ENCODE results near the gene MAFG.
A peak's percentile ranks its signal among the peaks of the same experiment; 100 is the strongest.

The MAFG gene

GRCh38 chr17:81927653-81928543 lies at the start of gene MAFG:
Gene MAFG, minus strand, starts transcription at chr17:81927735. Its CDS starts 4,550 bp downstream, at chr17:81923185.
- H3K27me3 ChIP-seq (ENCODE audit: insufficient read depth, insufficient read length), result peaks cover 10% of the 10 kb centered on the region
- H3K4me3 ChIP-seq (ENCODE audit: insufficient read length, low read depth), result peak within 1 kb of the TSS; percentile 80
- H3K4me1 ChIP-seq (ENCODE audit: insufficient read depth, insufficient read length), result peaks cover 39% of the 10 kb centered on the region
- peak within 1 kb of the TSS; percentile 92 for H3K9ac ChIP-seq (ENCODE audit: insufficient read length, low read depth)
- peaks cover 18% of the 10 kb centered on the region for H3K36me3 ChIP-seq (ENCODE audit: insufficient read depth, insufficient read length, low read length)
- TF ChIP-seq SUZ12 (IDR thresholded peaks at IDR 0.05; ENCODE audit: extremely low read depth, insufficient read depth, insufficient read length) (no peak), ZNF274 (IDR thresholded peaks at IDR 0.05; ENCODE audit: low read depth, low read length) (no peak), YY1 (IDR thresholded peaks at IDR 0.05; ENCODE audit: insufficient read depth, insufficient read length) (no peak)
- DNase-seq (ENCODE audit: low read depth, low spot score), result peak; percentile 79
- H3K9me3 ChIP-seq (ENCODE audit: insufficient read depth, low read length), result no peaks in the 10 kb centered on the region

- TF ChIP-seq SUZ12 (IDR thresholded peaks at IDR 0.05; ENCODE audit: extremely low read depth, insufficient read depth, insufficient read length) (no peak), YY1 (IDR thresholded peaks at IDR 0.05; ENCODE audit: insufficient read depth, insufficient read length) (no peak), ZNF274 (IDR thresholded peaks at IDR 0.05; ENCODE audit: low read depth, low read length) (no peak)
- no peak for DNase-seq (ENCODE audit: low read depth, low spot score)
- H3K9ac ChIP-seq (ENCODE audit: insufficient read length, low read depth), result peak overlapping the region; percentile 94
- H3K4me3 ChIP-seq (ENCODE audit: insufficient read length, low read depth), result peak overlapping the region; percentile 89
- H3K36me3 ChIP-seq (ENCODE audit: insufficient read depth, insufficient read length, low read length), result peaks cover 16% of the 10 kb centered on the region
- peaks cover 14% of the 10 kb centered on the region for H3K4me1 ChIP-seq (ENCODE audit: insufficient read depth, insufficient read length)
- H3K9me3 ChIP-seq (ENCODE audit: insufficient read depth, low read length), result peaks cover 22% of the 10 kb centered on the region; the same call in 1 of the 2 replicates
- peaks cover 15% of the 10 kb centered on the region for H3K27me3 ChIP-seq (ENCODE audit: insufficient read depth, insufficient read length)
Observed at GRCh38 chr17:81976332-81977210, 49.0 kb upstream of the MAFG start.

DNA sequence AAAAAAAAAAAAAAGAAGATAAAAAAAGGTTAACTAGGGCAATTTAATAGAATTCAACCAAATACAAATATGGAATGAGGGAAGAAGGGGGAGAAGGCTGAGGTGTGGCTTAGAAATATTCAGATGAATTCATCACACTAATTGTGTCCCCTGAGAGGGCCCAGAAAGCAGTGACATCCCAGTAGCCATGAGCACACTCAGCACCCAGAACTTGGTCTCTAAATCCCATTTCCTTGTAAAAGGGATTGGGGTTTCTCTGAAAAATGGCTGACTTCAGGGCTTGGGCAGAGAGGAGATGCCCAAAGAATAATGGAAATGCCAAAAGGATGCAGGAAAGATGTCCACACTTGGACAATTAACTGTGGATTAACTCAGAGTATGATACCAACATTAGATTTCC lies 45.9 kb upstream of the MAFG start:
- H3K9ac ChIP-seq (ENCODE audit: insufficient read length, low read depth), result no peak overlapping the region
- no peak for DNase-seq (ENCODE audit: low read depth, low spot score)
- H3K9me3 ChIP-seq (ENCODE audit: insufficient read depth, low read length), result peaks cover 22% of the 10 kb centered on the region; the same call in 1 of the 2 replicates
- peaks cover 19% of the 10 kb centered on the region for H3K27me3 ChIP-seq (ENCODE audit: insufficient read depth, insufficient read length)
- no peaks in the 10 kb centered on the region for H3K36me3 ChIP-seq (ENCODE audit: insufficient read depth, insufficient read length, low read length)
- TF ChIP-seq YY1 (IDR thresholded peaks at IDR 0.05; ENCODE audit: insufficient read depth, insufficient read length), result no peak
- TF ChIP-seq ZNF274 (IDR thresholded peaks at IDR 0.05; ENCODE audit: low read depth, low read length), result no peak
- peaks cover 5% of the 10 kb centered on the region for H3K4me1 ChIP-seq (ENCODE audit: insufficient read depth, insufficient read length)
- no peak overlapping the region for H3K4me3 ChIP-seq (ENCODE audit: insufficient read length, low read depth)

DNA sequence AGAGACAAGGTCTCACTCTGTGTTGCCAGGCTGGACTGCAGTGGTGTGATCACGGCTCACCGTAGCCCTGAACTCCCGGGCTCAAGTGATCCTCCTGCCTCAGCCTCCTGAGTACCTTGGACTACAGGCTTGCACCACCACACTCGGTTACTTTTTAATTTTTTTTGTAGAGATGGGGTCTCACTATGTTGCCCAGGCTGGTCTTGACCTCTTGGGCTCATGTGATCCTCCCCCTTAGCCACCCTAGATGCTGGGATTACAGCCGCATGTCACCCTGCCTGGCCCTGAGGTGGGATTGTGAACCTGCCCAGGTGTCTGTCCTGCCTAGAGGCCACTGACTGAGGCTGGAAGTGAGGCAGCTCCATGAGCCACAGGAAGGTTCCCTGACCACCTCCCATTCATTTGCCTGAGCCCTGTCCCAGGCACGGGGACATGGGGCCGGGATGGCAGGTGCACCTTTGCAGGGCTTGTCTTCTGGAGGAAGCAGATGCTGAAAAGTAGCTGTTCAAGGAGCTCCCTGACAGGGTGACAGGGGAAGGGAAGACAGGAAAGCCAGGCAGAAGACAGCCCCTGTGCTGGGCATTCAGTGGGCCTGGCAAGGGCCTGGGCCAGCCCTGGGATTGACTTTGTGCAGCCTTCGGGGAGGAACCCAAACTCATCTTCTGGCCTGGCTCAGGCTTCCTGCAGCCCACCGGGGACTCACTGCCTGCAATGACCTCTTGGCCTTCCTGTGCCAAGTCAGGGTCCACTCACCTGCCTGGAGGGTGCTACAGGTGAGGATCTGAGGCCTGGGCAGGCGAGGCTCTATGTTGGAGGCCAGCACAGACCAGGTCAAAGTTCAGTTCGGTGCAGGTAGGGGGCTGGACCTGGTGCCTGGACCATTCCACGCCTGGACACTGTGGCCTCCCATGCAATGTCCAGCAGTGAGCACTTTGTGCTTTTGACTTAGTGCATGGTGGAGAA lies 41.6 kb upstream of the MAFG start:
- Histone ChIP-seq H3K4me3 (ENCODE audit: insufficient read length, low read depth) (no peak overlapping the region), H3K36me3 (ENCODE audit: insufficient read depth, insufficient read length, low read length) (no peaks in the 10 kb centered on the region), H3K9me3 (ENCODE audit: insufficient read depth, low read length) (peaks cover 20% of the 10 kb centered on the region; the same call in 1 of the 2 replicates), H3K9ac (ENCODE audit: insufficient read length, low read depth) (peak overlapping the region; percentile 26), H3K27me3 (ENCODE audit: insufficient read depth, insufficient read length) (peaks cover 18% of the 10 kb centered on the region), H3K4me1 (ENCODE audit: insufficient read depth, insufficient read length) (peaks cover 13% of the 10 kb centered on the region)
- TF ChIP-seq SUZ12 (IDR thresholded peaks at IDR 0.05; ENCODE audit: extremely low read depth, insufficient read depth, insufficient read length) (no peak), ZNF274 (IDR thresholded peaks at IDR 0.05; ENCODE audit: low read depth, low read length) (no peak), YY1 (IDR thresholded peaks at IDR 0.05; ENCODE audit: insufficient read depth, insufficient read length) (no peak)
- no peak for DNase-seq (ENCODE audit: low read depth, low spot score)

DNA sequence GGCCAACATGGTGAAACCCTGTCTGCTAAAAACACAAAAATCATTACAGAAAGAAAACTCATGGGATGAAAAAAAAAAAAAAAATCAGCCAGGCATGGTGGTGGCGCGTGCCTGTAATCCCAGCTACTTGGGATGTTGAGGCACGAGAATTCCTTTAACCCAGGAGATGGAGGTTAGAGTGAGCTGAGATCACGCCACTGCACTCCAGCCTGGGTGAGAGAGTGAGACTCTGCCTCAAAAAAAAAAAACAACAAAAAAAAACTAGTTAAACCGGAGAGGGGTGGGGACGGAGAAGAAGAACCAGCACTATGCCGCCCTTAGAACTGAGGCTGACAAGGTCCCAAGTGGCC lies 40.8 kb upstream of the MAFG start:
- Histone ChIP-seq H3K27me3 (ENCODE audit: insufficient read depth, insufficient read length) (peaks cover 18% of the 10 kb centered on the region), H3K9me3 (ENCODE audit: insufficient read depth, low read length) (peaks cover 13% of the 10 kb centered on the region; the same call in 1 of the 2 replicates), H3K9ac (ENCODE audit: insufficient read length, low read depth) (peak overlapping the region; percentile 42), H3K4me3 (ENCODE audit: insufficient read length, low read depth) (no peak overlapping the region), H3K4me1 (ENCODE audit: insufficient read depth, insufficient read length) (peaks cover 13% of the 10 kb centered on the region), H3K36me3 (ENCODE audit: insufficient read depth, insufficient read length, low read length) (no peaks in the 10 kb centered on the region)
- DNase-seq (ENCODE audit: low read depth, low spot score), result no peak
- TF ChIP-seq ZNF274 (IDR thresholded peaks at IDR 0.05; ENCODE audit: low read depth, low read length), result no peak
- TF ChIP-seq YY1 (IDR thresholded peaks at IDR 0.05; ENCODE audit: insufficient read depth, insufficient read length), result no peak
- no peak for TF ChIP-seq SUZ12 (IDR thresholded peaks at IDR 0.05; ENCODE audit: extremely low read depth, insufficient read depth, insufficient read length)

- no peak for TF ChIP-seq YY1 (IDR thresholded peaks at IDR 0.05; ENCODE audit: insufficient read depth, insufficient read length)
- TF ChIP-seq ZNF274 (IDR thresholded peaks at IDR 0.05; ENCODE audit: low read depth, low read length), result no peak
- TF ChIP-seq SUZ12 (IDR thresholded peaks at IDR 0.05; ENCODE audit: extremely low read depth, insufficient read depth, insufficient read length), result no peak
- H3K4me3 ChIP-seq (ENCODE audit: insufficient read length, low read depth), result no peak overlapping the region
- DNase-seq (ENCODE audit: low read depth, low spot score), result peak; percentile 70
- H3K27me3 ChIP-seq (ENCODE audit: insufficient read depth, insufficient read length), result peaks cover 24% of the 10 kb centered on the region
- peaks cover 8% of the 10 kb centered on the region; the same call in 1 of the 2 replicates for H3K9me3 ChIP-seq (ENCODE audit: insufficient read depth, low read length)
- H3K9ac ChIP-seq (ENCODE audit: insufficient read length, low read depth), result peak overlapping the region; percentile 64
- H3K4me1 ChIP-seq (ENCODE audit: insufficient read depth, insufficient read length), result peaks cover 13% of the 10 kb centered on the region
- H3K36me3 ChIP-seq (ENCODE audit: insufficient read depth, insufficient read length, low read length), result no peaks in the 10 kb centered on the region
Observed at GRCh38 chr17:81967533-81968395, 40.2 kb upstream of the MAFG start.

Measured in NT2/D1 (cell line).